ENCODE measurements around the gene RSRC1. TPM values are rescaled to one million over a fixed set of nuclear protein-coding genes. Genes with fewer than 3 reads are reported as not detected.

The RSRC1 gene
- total and polyA plus RNA-seq, 2 of the 8 experiments (the other 6 are each of a cell fraction or from before 2014, with no cell fraction given), result 2.0 to 27.9 TPM

DNA sequence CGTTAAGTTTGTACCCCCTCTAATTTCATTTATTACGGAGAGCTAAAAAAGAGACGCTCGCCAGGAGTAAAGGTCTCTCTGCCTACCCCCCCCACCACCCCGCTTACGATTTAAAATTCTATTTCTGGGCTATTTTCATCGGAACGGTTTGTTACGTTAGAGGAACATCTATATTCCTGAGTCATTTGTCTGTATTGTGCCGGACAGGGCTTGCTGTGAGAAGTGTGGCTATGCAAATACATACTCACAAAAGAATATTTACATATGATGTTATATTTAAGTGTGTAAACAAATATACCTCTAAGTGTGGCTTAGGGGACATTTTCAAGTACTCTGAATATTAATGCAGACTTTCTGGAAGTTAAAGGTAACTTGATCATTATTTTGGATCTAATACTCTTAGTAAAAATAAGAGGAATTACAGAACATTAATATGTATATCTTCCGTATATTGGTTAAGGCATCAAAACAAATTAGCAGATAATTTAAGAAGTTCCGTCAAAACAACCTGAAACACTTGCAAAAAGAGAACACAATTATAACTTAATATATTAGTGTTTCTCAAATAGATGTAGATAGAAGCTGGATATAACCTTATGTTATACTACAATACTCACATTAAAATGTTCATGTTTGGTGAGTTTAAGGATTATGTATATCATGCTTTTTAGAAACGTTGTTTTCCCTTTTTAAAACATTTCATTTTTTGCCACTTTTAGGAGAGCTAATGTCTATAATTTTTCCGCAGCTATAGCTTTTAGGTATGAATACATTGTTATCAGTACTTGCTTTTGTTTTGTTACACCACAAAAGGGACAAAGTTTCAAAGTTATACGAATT lies 2.1 kb upstream of the RSRC1 start:
- no peak overlapping the region for H2AFZ ChIP-seq (ENCODE audit: low read length)
- H3K9me3 ChIP-seq (ENCODE audit: insufficient read depth in 2 of 2, low read depth in 1 of 2, low read length in 1 of 2), result no peaks in the 10 kb centered on the region
- no peak overlapping the region for H4K8ac ChIP-seq (ENCODE audit: extremely low read depth, insufficient read depth, low read length)
- H3K79me1 ChIP-seq (ENCODE audit: low read depth, low read length), result no peaks in the 10 kb centered on the region; the same call in 1 of the 2 replicates
- no peak overlapping the region for H2BK20ac ChIP-seq (ENCODE audit: low read length)
- H4K91ac ChIP-seq (replicated peaks; ENCODE audit: insufficient read length, low read length), result no peak overlapping the region
- H3K79me2 ChIP-seq (ENCODE audit: control insufficient read depth in 1 of 2, insufficient read depth in 2 of 2, low read length in 2 of 2), result peaks cover 0 to 23% of the 10 kb centered on the region in 2 experiments; a peak in 2 of 4 replicates
- H3K4me3 ChIP-seq (ENCODE audit: extremely low read depth in 1 of 4, insufficient read depth in 2 of 4, low read depth in 3 of 4, low read length in 4 of 4), result peak overlapping the region; percentile 34 to 78 (median 44); a peak in 4 of 8 replicates
- H3K9ac ChIP-seq (replicated peaks in 1 of 4; ENCODE audit: extremely low read depth in 1 of 4, low read depth in 3 of 4, low read length in 3 of 4), result no peak overlapping the region
- no peaks in the 10 kb centered on the region for H3K36me3 ChIP-seq (ENCODE audit: control insufficient read depth in 2 of 4, insufficient read depth in 4 of 4, low read length in 3 of 4)
- no peak overlapping the region for H2BK12ac ChIP-seq (ENCODE audit: low read depth, low read length)
- FAIRE-seq (no peak), DNase-seq (ENCODE audit: low read depth in 1 of 2, low spot score in 2 of 2) (no peak)
- no peak overlapping the region for H3K18ac ChIP-seq (ENCODE audit: extremely low read depth, low read length)
- peaks cover 0 to 11% of the 10 kb centered on the region in 2 experiments for H4K20me1 ChIP-seq (replicated peaks in 1 of 2; ENCODE audit: control insufficient read depth in 1 of 2, insufficient read depth in 2 of 2, low read length in 2 of 2)
- TF ChIP-seq HDAC6 (IDR thresholded peaks at IDR 0.05; ENCODE audit: low read depth, low read length), result no peak
- no peak for TF ChIP-seq CHD1 (IDR thresholded peaks at IDR 0.05; ENCODE audit: low read depth, low read length)
- TF ChIP-seq CEBPB (IDR thresholded peaks at IDR 0.05; ENCODE audit: low read depth, low read length), result no peak
- TF ChIP-seq ZNF274 (IDR thresholded peaks at IDR 0.05; ENCODE audit: borderline replicate concordance, extremely low read depth, low read length), result no peak
- TF ChIP-seq CBX8 (IDR thresholded peaks at IDR 0.05; ENCODE audit: borderline replicate concordance, low read depth, low read length), result peak; percentile 65; the same call in 1 of the 2 replicates
- no peak for TF ChIP-seq CBX5 (IDR thresholded peaks at IDR 0.05; ENCODE audit: low read depth, low read length)
- H4K5ac ChIP-seq (ENCODE audit: insufficient read length, low read depth, low read length), result no peak overlapping the region
- WGBS, 2 experiments (ENCODE audit: extremely low coverage in 1 of 2, insufficient coverage in 1 of 2, insufficient read length in 1 of 2, insufficient replicate concordance in 2 of 2, low coverage in 1 of 2, low lambda C conversion rate in 2 of 2, missing lambda C conversion rate in 1 of 2), result 6% methylated on average over 13 of the region's 15 CpGs; no CpG with 5 or more reads in 1 of the 2 experiments
- no peak overlapping the region for H3K4ac ChIP-seq (replicated peaks; ENCODE audit: insufficient read length, low read depth, low read length)
- no peak overlapping the region for H2AK5ac ChIP-seq (ENCODE audit: low read depth, low read length)
- no peak overlapping the region for H3K14ac ChIP-seq (ENCODE audit: insufficient read length)
- H2BK15ac ChIP-seq (ENCODE audit: low read length), result no peak overlapping the region
- no peak overlapping the region for H3K56ac ChIP-seq (replicated peaks; ENCODE audit: insufficient read length, low read depth, low read length)
- H3K4me2 ChIP-seq (ENCODE audit: insufficient read depth in 1 of 2, low read depth in 2 of 2, low read length in 2 of 2), result peak overlapping the region; percentile 84 to 99; a peak in 3 of 4 replicates
- ChIA-PET POLR2A (ENCODE audit: partially characterized antibody) (interaction anchor here (1.1 to 1.7 kb wide), 3 partner anchors 10 to 19 kb away, joined by 3 to 9 read pairs (median 5); no protein-coding TSS in a partner anchor), CTCF (ENCODE audit: partially characterized antibody) (interaction anchor here (0.6 to 5.7 kb wide), 8 partner anchors 9 to 578 kb away, joined by 3 to 43 read pairs (median 5); no protein-coding TSS in a partner anchor)
- no peak overlapping the region for H3K27ac ChIP-seq (ENCODE audit: low read depth, low read length)
- peaks cover 41 to 66% (median 58%) of the 10 kb centered on the region in 4 experiments for H3K27me3 ChIP-seq (replicated peaks in 1 of 4; ENCODE audit: control insufficient read depth in 3 of 4, extremely low read depth in 1 of 4, insufficient read depth in 3 of 4, low read length in 3 of 4)
- no peak overlapping the region for H2BK5ac ChIP-seq (ENCODE audit: low read depth, low read length)
- peaks cover 0 to 14% (median 9%) of the 10 kb centered on the region in 4 experiments; a peak in 6 of 7 replicates for H3K4me1 ChIP-seq (replicated peaks in 1 of 4; ENCODE audit: control insufficient read depth in 3 of 4, insufficient read depth in 4 of 4, low read length in 3 of 4)
- H2BK120ac ChIP-seq (replicated peaks; ENCODE audit: low read depth, low read length), result no peak overlapping the region
- peaks cover 34% of the 10 kb centered on the region; the same call in 1 of the 2 replicates for H3K23me2 ChIP-seq (ENCODE audit: low read depth, low read length)
- no peak overlapping the region for H3K23ac ChIP-seq (ENCODE audit: insufficient read length)

All from H1 (cell line).